HepG2 (cell line): ENCODE measurements around the gene ALDH3B1. TPM values are rescaled to one million over a fixed set of nuclear protein-coding genes. Genes with fewer than 3 reads are reported as not detected.

ENCODE experiments used
- AGO1 ChIP-seq: fragments of 200-400 bp; formaldehyde crosslinking; IDR thresholded peaks from 2 replicates; pipeline ENCODE4 v1.6.1; 2017; ENCODE audit warnings: mild to moderate bottlenecking, low read depth, low read length, moderate library complexity; ENCODE audit not compliant: poor library complexity, severe bottlenecking
- CENPX ChIP-seq: sonication (generic); formaldehyde crosslinking; IDR thresholded peaks from 2 replicates; pipeline ENCODE4 v1.9.0; 2021; ENCODE audit warnings: mild to moderate bottlenecking, missing genetic modification reagents, moderate library complexity
- EEA1 ChIP-seq: sonication (generic); formaldehyde crosslinking; IDR thresholded peaks from 2 replicates; pipeline ENCODE4 v1.5.1; 2020; ENCODE audit warnings: mild to moderate bottlenecking, missing genetic modification reagents, borderline replicate concordance
- GTF3A ChIP-seq: sonication (generic); formaldehyde crosslinking; conservative IDR thresholded peaks from 2 replicates; pipeline ENCODE4 v1.4.0; 2020; ENCODE audit warnings: mild to moderate bottlenecking, missing genetic modification reagents
- HES4 ChIP-seq: sonication (generic); formaldehyde crosslinking; IDR thresholded peaks from 2 replicates; pipeline ENCODE4 v1.9.0; 2021; ENCODE audit warnings: mild to moderate bottlenecking, missing genetic modification reagents, borderline replicate concordance
- HMGXB3 ChIP-seq: sonication (generic); formaldehyde crosslinking; IDR thresholded peaks from 2 replicates; pipeline ENCODE4 v1.4.0; 2020; ENCODE audit warnings: missing genetic modification reagents, borderline replicate concordance
- KLF16 ChIP-seq, 2 experiments: sonication (generic) in 1 of 2; formaldehyde crosslinking in 1 of 2; IDR thresholded peaks; 2 replicates each; pipeline versions ENCODE4 v1.6.1 to v1.8.0; 2016 to 2023; ENCODE audit warnings: missing genetic modification reagents in 2 of 2, missing compliant biosample characterization in 1 of 2
- LCORL ChIP-seq, 2 experiments: fragments of 450-650 bp in 1 of 2; sonication (generic) in 1 of 2; formaldehyde crosslinking in 1 of 2; IDR thresholded peaks; 2 replicates each; pipeline versions ENCODE4 v1.5.0 to v1.6.1; 2017 to 2020; ENCODE audit warnings: antibody characterized with exemption in 1 of 2, missing genetic modification reagents in 1 of 2
- MATR3 ChIP-seq: sonication (generic); formaldehyde crosslinking; IDR thresholded peaks from 2 replicates; pipeline ENCODE4 v1.4.0; 2020; ENCODE audit warnings: missing genetic modification reagents
- NFRKB ChIP-seq: fragments of 450-650 bp; IDR thresholded peaks from 2 replicates; pipeline ENCODE4 v1.6.1; 2017
- TFE3 ChIP-seq: IDR thresholded peaks from 2 replicates; pipeline ENCODE4 v1.6.1; 2016
- ZNF3 ChIP-seq: IDR thresholded peaks from 2 replicates; pipeline ENCODE4 v1.7.0; 2017; ENCODE audit warnings: inconsistent platforms
- ZNF430 ChIP-seq: sonication (generic); formaldehyde crosslinking; IDR thresholded peaks from 2 replicates; pipeline ENCODE4 v1.9.0; 2021; ENCODE audit warnings: mild to moderate bottlenecking, missing genetic modification reagents
- ZNF510 ChIP-seq: sonication (generic); formaldehyde crosslinking; IDR thresholded peaks from 2 replicates; pipeline ENCODE4 v1.4.0; 2020; ENCODE audit warnings: low read depth, mild to moderate bottlenecking, missing genetic modification reagents
- ZNF577 ChIP-seq: sonication (generic); formaldehyde crosslinking; IDR thresholded peaks from 2 replicates; pipeline ENCODE4 v1.4.0; 2020; ENCODE audit warnings: mild to moderate bottlenecking, low read depth, missing genetic modification reagents, borderline replicate concordance
- ZNF619 ChIP-seq: sonication (generic); formaldehyde crosslinking; IDR thresholded peaks from 2 replicates; pipeline ENCODE4 v1.4.0; 2020; ENCODE audit warnings: mild to moderate bottlenecking, missing genetic modification reagents
- ZNF713 ChIP-seq: sonication (generic); formaldehyde crosslinking; IDR thresholded peaks from 2 replicates; pipeline ENCODE4 v1.4.0; 2020; ENCODE audit warnings: mild to moderate bottlenecking, missing genetic modification reagents
- ZNF740 ChIP-seq: sonication (generic); formaldehyde crosslinking; IDR thresholded peaks from 2 replicates; pipeline ENCODE4 v1.4.0; 2020; ENCODE audit warnings: missing genetic modification reagents
- ZNF782 ChIP-seq: sonication (generic); formaldehyde crosslinking; IDR thresholded peaks from 2 replicates; pipeline ENCODE4 v1.4.0; 2020; ENCODE audit warnings: missing genetic modification reagents, mild to moderate bottlenecking, borderline replicate concordance
- ZNF841 ChIP-seq: sonication (generic); formaldehyde crosslinking; IDR thresholded peaks from 2 replicates; pipeline ENCODE4 v1.8.1; 2023; ENCODE audit warnings: missing genetic modification reagents, borderline replicate concordance
- ZNF891 ChIP-seq: sonication (generic); formaldehyde crosslinking; IDR thresholded peaks from 2 replicates; pipeline ENCODE4 v1.5.0; 2020; ENCODE audit warnings: mild to moderate bottlenecking, missing genetic modification reagents
- polyA plus RNA-seq, 8 experiments: library from polyadenylated mRNA; depleted of rRNA in 3 of 8; stranded (reverse) in 7 of 8; unstranded in 1 of 8; fragments of >200 nt; fragmentation: Illumina TruSeq in 4 of 8; extraction: Trizol in 4 of 8; gene quantifications; 2 replicates each; pipeline versions ENCODE4 v1.2.1 to v1.2.3, GENCODE V29; 2011 to 2016; ENCODE audit warnings: low read depth in 4 of 8, missing spikeins in 1 of 8, mixed read lengths in 1 of 8; ENCODE audit not compliant: insufficient read depth in 1 of 8
- total RNA-seq, 5 experiments: library from RNA; depleted of rRNA; stranded (reverse); fragments of >200 nt; fragmentation: Illumina TruSeq; extraction: Trizol; gene quantifications; 2 replicates each; pipeline ENCODE4 v1.2.3, GENCODE V29; 2016; ENCODE audit warnings: low read depth in 1 of 5
- TF ChIP-seq, protein P1 (sequence below): IDR thresholded peaks from 2 replicates; pipeline ENCODE4 v1.6.1; 2016; ENCODE audit warnings: mild to moderate bottlenecking, missing biosample characterization, missing genetic modification reagents
- TF ChIP-seq, protein P2 (sequence below): IDR thresholded peaks from 2 replicates; pipeline ENCODE4 v1.6.1; 2016; ENCODE audit warnings: missing biosample characterization, missing genetic modification reagents, low read depth

ALDH3B1 gene
- total and polyA plus RNA-seq, 2 of the 13 experiments (the other 11 are each of a cell fraction or from before 2014, with no cell fraction given) = 4.0 to 6.7 TPM

- TF ChIP-seq TFE3 = peak; percentile 80
- TF ChIP-seq HES4 (CRISPR knock-in tag) = no peak
- TF ChIP-seq, protein P1, sequence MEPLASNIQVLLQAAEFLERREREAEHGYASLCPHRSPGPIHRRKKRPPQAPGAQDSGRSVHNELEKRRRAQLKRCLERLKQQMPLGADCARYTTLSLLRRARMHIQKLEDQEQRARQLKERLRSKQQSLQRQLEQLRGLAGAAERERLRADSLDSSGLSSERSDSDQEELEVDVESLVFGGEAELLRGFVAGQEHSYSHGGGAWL = peak; percentile 69; the same call in 1 of the 2 replicates
- TF ChIP-seq ZNF577 = no peak
- no peak for TF ChIP-seq MATR3 (CRISPR knock-in tag)
- TF ChIP-seq EEA1 (CRISPR knock-in tag) = no peak
- no peak for TF ChIP-seq ZNF510 (CRISPR knock-in tag)
- peak; percentile 91 for TF ChIP-seq ZNF740 (CRISPR knock-in tag)
- no peak; the same call in 1 of the 2 replicates for TF ChIP-seq GTF3A (CRISPR knock-in tag)
- TF ChIP-seq LCORL (IDR thresholded peaks at IDR 0.05) = no peak
- peak; percentile 98 for TF ChIP-seq LCORL (CRISPR knock-in tag; IDR thresholded peaks at IDR 0.05)
- TF ChIP-seq HMGXB3 (CRISPR knock-in tag) = peak; percentile 73; the same call in 1 of the 2 replicates
- no peak for TF ChIP-seq CENPX (CRISPR knock-in tag)
- TF ChIP-seq AGO1 = peak; percentile 92
- TF ChIP-seq, protein P2, sequence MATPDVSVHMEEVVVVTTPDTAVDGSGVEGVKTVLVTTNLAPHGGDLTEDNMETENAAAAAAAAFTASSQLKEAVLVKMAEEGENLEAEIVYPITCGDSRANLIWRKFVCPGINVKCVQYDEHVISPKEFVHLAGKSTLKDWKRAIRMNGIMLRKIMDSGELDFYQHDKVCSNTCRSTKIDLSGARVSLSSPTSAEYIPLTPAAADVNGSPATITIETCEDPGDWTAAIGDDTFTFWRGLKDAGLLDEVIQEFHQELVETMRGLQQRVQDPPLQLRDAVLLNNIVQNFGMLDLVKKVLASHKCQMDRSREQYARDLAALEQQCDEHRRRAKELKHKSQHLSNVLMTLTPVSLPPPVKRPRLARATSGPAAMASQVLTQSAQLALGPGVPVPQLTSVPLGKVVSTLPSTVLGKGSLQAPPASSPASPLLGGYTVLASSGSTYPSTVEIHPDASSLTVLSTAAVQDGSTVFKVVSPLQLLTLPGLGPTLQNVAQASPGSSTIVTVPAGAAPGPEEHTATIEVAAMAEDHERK (CRISPR knock-in tag) = no peak
- TF ChIP-seq ZNF782 (CRISPR knock-in tag) = 0 out of 2 replicates have a peak, but pooled peaks have one; percentile 76
- TF ChIP-seq NFRKB = no peak
- TF ChIP-seq ZNF891 (CRISPR knock-in tag) = no peak
- 0 out of 2 replicates have a peak, but pooled peaks have one; percentile 11 for TF ChIP-seq ZNF619 (CRISPR knock-in tag)
- 0 out of 2 replicates have a peak, but pooled peaks have one; percentile 24 for TF ChIP-seq ZNF713 (CRISPR knock-in tag)
- TF ChIP-seq ZNF430 (CRISPR knock-in tag) = peak; percentile 95
- no peak for TF ChIP-seq ZNF3 (CRISPR knock-in tag)
- TF ChIP-seq KLF16 (CRISPR knock-in tag; IDR thresholded peaks at IDR 0.05) = peak in 1 of 2 experiments; percentile 95; a peak in 2 of 4 replicates
- no peak; the same call in 1 of the 2 replicates for TF ChIP-seq ZNF841 (CRISPR knock-in tag)
Observed at GRCh38 chr11:68038226-68038717, 28.1 kb downstream of the ALDH3B1 start (continued).
